ENCODE data around the gene NOD2.

DNA sequence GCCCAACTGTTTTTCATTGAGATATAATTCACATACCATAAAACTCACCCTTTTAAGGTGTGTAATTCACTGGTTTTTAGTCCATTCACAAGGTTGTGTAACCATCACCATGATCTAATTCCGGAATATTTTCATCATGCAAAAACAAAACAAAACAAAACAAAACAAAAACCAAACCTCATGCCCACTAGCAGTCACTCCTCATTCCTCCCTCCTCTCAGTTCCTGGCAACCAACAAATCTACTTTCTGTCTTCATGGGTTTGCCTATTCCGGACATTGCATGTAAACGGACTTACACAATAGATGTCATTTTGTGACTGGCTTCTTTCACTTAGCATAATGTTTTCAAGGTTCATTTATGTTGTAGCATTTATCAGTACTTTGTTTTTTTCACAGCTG lies 4.5 kb upstream of the NOD2 start:
- TF ChIP-seq GATA3 (IDR thresholded peaks at IDR 0.05; ENCODE audit: low read depth, low read length) (no peak), GATA2 (IDR thresholded peaks at IDR 0.05; ENCODE audit: low read depth, low read length) (no peak)

All from SH-SY5Y (cell line).